Activated T-helper 9 cell treated with anti-CD3 and anti-CD28 coated beads, Interleukin-2, amount 50 U/mL, for 16 hours (primary cell): ENCODE data around the gene TNFRSF13B.

Experiments used
- DNase-seq: peaks from one replicate; pipeline ENCODE4 v3.0.0-alpha.2; 2020; ENCODE audit warnings: low read depth

The TNFRSF13B gene

DNA sequence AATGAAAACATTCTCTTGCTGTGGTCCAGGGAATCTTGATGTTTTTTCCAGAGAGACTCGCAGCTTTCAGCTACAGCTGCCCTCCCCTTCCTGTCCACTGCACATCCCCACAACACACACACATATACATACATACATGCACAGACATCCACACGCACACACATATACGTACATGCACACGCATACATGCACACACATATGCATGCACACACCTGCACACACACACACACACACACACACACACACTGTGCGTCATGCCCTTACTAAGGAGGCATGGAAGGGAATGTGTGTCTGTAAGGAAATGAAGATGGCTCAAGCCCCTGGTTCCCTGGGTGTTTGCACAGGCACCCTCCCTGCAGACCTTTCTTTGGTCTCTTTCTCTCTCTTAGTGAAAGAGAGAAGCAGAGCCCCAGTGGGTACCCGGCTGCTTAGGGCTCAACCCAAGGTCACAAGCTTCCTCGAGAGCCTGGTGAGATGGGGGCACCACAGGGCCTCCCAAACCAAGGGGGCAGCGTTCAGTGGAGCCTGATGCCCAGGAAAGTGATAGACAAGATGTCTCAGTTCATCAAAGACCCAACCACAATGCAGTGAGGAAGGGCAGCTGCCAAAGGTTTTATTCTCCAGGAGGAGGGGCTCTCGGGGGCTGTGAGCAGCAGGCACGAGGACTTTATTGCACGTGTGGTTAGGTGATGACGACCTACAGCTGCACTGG is 33.3 kb downstream of the TNFRSF13B start:
- no peak for DNase-seq

DNA sequence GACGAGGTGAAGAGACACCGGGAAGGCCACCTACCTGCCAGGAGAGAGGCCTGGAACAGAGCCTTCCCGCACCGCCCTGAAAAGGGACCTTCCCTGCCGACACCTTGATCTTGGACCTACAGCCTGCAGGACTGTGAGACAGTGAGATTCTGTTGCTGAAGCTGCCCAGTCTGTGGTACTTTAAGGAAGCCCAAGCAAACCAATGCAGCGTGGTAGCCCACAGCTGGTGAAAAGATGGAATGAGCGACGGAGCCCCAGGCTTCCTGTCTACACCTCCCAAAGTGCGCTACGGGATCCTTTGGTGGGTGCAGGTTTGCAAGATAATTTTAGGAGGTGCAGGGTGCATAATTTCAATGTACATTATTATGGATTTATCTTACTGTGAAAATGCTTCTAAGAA is 33.9 kb downstream of the TNFRSF13B start:
- DNase-seq, result no peak

GRCh38 chr17:16937431-16937830 is 34.5 kb downstream of the TNFRSF13B start:
- no peak for DNase-seq

GRCh38 chr17:16936536-16937310 is 35.2 kb downstream of the TNFRSF13B start:
- DNase-seq, result no peak

GRCh38 chr17:16935786-16936185 is 36.1 kb downstream of the TNFRSF13B start:
- DNase-seq, result no peak

- no peak for DNase-seq
Observed at GRCh38 chr17:16935241-16935663, 36.7 kb downstream of the TNFRSF13B start.

DNA sequence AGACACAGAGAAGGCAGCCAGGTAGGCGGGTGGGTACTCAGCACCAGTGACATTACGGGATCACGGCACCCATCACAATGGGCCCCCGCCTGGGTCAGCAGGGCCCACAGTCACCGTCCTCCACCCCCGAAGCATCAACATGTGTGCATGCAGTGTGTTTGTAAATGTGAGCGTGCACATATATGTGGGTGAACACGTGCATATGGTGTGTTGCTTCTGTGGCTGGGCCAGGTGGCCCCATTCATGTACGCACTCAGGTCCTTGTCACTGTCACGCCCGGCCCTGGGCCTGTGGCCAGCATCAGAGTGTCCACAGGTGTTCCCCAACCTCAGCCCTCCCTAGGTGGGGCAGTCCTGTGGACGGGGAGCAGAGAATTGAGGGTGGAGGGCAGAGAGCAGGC is 37.1 kb downstream of the TNFRSF13B start:
- DNase-seq, result no peak

DNA sequence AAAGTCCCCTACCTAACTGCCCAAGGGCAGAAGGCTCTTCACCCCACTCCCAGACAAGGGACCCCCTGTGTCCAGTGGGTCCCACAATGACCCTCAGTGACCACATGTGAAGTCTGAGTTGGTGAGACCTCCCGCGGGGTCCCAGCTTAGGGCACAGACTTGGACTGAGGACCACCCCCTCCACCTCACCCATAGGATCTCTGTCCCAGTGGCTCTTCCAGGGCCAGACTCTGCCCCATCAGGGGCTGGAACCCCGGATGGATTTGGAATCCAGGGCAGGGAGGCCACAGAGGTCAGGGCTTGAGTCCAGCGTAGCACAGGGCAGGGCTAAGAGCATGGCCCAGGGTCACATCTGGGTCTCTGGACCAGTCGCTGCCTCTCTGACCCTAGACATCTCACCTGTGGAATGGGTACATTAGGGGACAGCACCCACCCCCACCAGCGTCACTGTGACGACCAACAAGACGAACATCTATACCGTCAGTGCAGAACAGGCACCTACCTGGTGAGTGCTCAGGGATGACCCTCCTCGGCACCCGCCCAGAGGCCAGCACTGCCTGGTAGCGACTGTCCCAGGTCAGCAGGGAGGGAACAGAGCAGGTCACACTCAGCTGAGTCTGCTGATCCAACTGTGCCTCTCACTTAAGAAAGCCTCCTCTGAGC is 37.7 kb downstream of the TNFRSF13B start:
- no peak for DNase-seq

DNA sequence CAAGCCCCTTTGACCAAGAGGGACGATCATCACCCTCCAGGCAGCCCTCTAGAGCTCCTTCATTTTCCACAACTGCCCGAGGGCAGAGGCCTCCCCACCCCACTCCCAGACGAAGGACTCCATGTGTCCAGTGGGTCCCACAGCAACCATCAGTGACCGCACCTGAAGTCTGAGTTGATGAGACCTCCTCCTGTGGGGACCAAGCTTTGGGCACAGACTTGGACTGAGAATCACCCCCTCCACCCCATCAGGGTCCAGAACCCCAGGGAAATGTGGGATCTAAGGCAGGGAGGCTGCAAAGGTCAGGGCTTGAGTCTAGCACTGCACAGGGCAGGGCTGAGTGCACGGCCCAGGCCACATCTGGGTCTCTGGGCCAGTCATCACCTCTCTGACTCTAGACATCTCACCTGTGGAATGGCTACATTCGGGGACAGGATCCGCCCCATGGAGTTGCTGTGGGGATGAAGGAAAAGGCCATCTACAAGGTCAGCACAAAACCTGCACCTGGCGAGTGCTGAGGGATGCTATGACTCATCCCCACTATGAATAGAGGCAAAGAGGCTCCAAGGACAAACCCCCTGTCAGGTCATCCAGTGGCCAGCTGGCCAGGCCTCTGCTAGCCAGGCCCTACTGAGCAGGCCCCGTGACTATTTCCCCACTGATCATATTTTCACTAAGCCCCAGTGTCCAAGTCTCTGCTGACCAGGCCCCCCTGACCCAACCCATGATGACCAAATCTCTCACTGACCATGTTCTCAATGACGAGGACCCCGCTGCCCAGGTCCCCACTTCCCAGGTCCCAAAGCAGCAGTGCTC is 38.4 kb downstream of the TNFRSF13B start:
- no peak for DNase-seq

GRCh38 chr17:16932611-16933010 is 39.3 kb downstream of the TNFRSF13B start:
- DNase-seq, result no peak

- no peak for DNase-seq
Observed at GRCh38 chr17:16932156-16932555, 39.8 kb downstream of the TNFRSF13B start.

DNA sequence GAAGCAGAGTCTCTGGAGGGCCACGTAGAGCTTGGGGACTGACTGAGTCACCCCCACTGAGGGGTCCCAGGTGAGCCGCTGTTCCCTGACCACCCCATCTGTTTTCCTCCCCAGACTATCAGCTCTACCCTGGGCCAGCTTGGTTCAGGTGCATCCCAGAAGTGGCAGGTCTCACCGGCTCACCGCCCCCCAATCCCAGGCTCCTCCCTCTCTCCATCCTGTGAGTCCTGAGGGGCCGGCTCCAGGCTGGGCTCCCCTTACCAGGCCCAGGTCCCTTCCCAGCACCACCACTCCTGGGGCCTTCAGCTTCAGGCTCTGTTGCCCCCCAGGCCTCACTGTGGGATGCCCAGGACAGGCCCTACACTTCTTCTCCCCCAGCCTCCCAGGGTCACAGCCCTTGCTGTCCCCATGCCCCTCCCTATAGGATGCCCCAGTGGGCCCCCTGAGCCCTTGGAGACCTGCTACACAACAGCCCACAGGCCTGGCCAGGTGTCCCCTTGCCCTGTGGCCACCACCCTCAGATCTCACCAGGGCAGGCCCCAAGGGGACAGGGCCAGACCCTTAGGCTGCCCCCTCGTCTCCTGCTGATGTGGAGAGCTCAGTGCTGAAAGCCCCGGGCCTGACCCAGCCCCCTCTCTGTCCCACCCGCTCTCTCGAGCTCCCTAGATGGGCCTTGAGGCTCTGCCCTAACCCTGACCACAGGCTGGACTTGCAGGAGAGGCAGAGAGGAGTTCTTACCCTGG is 40.4 kb downstream of the TNFRSF13B start:
- DNase-seq, result no peak

GRCh38 chr17:16930571-16931317 is 41.2 kb downstream of the TNFRSF13B start:
- DNase-seq, result no peak

DNA sequence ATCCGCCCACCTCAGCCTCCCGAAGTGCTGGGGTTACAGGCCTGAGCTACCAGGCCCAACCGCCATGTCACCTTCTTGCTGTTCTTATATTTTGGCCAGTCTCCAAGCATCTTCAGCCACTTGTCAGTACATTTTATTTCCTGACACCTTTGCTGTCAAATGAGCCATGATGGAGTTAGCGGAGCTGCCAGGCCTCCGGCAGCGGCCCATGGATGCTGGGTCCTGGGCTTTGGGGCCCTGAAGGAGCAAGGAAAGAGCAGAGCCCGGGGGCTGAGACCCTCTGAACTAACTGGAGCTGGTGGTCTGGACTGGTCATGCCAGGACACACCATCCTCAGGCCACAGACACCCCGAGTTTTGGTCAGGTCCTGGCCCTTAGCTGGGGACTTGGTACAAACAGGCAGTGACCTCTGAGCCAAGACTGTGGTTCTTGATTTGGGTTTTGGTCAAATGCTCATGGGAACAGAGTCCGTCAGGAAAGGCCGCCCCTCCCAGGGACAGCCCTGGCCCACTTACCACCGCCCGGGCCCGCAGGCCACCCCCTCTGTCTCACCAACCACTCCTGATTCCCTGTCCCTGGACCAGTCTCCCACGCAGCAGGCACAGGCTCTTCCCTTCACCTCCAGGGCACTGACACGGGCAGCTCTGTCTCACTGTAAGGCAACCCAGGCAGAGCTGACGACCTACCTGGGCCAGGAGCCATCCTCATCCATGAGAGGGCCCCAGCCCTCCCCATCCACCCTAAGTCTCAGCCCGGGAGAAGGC is 42.0 kb downstream of the TNFRSF13B start:
- DNase-seq, result no peak

DNA sequence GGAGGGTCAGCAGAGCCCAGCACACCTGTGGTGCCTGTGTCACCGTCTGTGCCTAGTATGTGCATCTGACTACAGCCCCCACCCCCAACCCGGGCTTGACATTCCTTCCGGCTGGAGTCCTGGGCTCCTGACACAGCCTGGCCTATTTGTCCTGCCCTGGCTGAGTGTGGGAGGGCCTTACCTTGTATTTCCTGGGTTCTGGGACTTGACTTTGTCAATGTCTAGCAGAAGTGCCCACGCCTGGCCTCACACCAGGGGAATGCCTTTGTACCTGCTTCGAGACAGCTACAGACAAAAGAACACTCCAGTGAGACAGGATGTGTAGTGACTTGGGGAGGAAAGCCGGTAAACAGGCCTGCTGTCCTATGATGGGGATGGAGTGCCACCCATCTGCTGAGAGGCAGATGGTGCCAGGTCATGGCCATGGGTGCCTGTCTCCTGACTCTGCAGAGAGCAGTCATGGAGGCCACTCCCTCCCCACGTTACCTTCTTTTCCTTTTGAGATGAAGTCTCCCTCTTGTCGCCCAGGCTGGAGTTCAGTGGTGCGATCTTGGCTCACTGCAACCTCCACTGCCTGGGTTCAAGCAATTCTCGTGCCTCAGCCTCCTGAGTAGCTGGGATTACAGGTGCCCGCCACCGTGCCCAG is 42.8 kb downstream of the TNFRSF13B start:
- DNase-seq, result no peak

- DNase-seq, result no peak
Observed at GRCh38 chr17:16928406-16929034, 43.4 kb downstream of the TNFRSF13B start.

- DNase-seq, result no peak
Observed at GRCh38 chr17:16927641-16928321, 44.1 kb downstream of the TNFRSF13B start.
